WTC11 (cell line): ENCODE results near the gene EDC4. TPM values are rescaled to one million over a fixed set of nuclear protein-coding genes. Genes with fewer than 3 reads are reported as not detected.
A peak's percentile ranks its signal among the peaks of the same experiment; 100 is the strongest.

Experiments
- ATAC-seq: fragments of 200-7000 bp; cut with Tn5 transposase; 2 replicates; pipeline ENCODE4 v1.10.0; 2021; ENCODE audit warnings: mild to moderate bottlenecking, moderate library complexity
- CTCF ChIA-PET: fragments of 300-600 bp; sonication (Branson Sonifier 250); formaldehyde crosslinking; loops from one replicate; lab custom pipeline; 2021; ENCODE audit warnings: antibody characterized with exemption; lab: Charles Lee
- POLR2A ChIA-PET: fragments of 350-600 bp; sonication (Branson Sonifier 250); formaldehyde crosslinking; loops from one replicate; lab custom pipeline; 2021; ENCODE audit warnings: antibody characterized with exemption; lab: Charles Lee
- DNase-seq: peaks from one replicate; pipeline ENCODE4 v3.0.0; 2021; ENCODE audit warnings: low spot score
- H3K27ac Mint-ChIP-seq: 2 replicates; pipeline ENCODE4 v1.8.0; 2021; ENCODE audit warnings: mixed read lengths
- H3K27me3 Mint-ChIP-seq: 2 replicates; pipeline ENCODE4 v1.8.0; 2021; ENCODE audit warnings: low read depth, mild to moderate bottlenecking, moderate library complexity, mixed read lengths
- H3K36me3 Mint-ChIP-seq: 2 replicates; pipeline ENCODE4 v1.8.0; 2021; ENCODE audit warnings: mixed read lengths
- H3K4me1 Mint-ChIP-seq: 2 replicates; pipeline ENCODE4 v1.8.0; 2022; ENCODE audit warnings: mixed read lengths
- H3K4me3 Mint-ChIP-seq: 2 replicates; pipeline ENCODE4 v1.8.0; 2021; ENCODE audit warnings: mild to moderate bottlenecking, moderate library complexity, mixed read lengths
- H3K9me3 Mint-ChIP-seq: 2 replicates; pipeline ENCODE4 v1.8.0; 2021; ENCODE audit warnings: mixed read lengths
- CREB1 ChIP-seq: sonication (generic); formaldehyde crosslinking; IDR thresholded peaks from 2 replicates; pipeline ENCODE4 v1.8.0; 2023; ENCODE audit warnings: mild to moderate bottlenecking, missing genetic modification reagents
- EMX1 ChIP-seq: fragments of 250-450 bp; sonication (Bioruptor Pico); IDR thresholded peaks from 2 replicates; pipeline ENCODE4 v1.8.0; 2021; ENCODE audit warnings: mild to moderate bottlenecking
- ESRRA ChIP-seq: sonication (generic); formaldehyde crosslinking; IDR thresholded peaks from 2 replicates; pipeline ENCODE4 v1.8.1; 2022; ENCODE audit warnings: mild to moderate bottlenecking, missing genetic modification reagents, borderline replicate concordance
- ETV6 ChIP-seq: sonication (generic); formaldehyde crosslinking; IDR thresholded peaks from 2 replicates; pipeline ENCODE4 v1.8.1; 2022; ENCODE audit warnings: mild to moderate bottlenecking, missing genetic modification reagents
- FOXK1 ChIP-seq: sonication (generic); formaldehyde crosslinking; IDR thresholded peaks from 2 replicates; pipeline ENCODE4 v1.8.0; 2022; ENCODE audit warnings: mild to moderate bottlenecking, moderate library complexity, missing genetic modification reagents
- GABPB1 ChIP-seq: sonication (generic); formaldehyde crosslinking; IDR thresholded peaks from 2 replicates; pipeline ENCODE4 v1.8.1; 2023; ENCODE audit warnings: mild to moderate bottlenecking, missing genetic modification reagents
- HMGA2 ChIP-seq: fragments of 250-450 bp; sonication (Bioruptor Pico); IDR thresholded peaks from 2 replicates; pipeline ENCODE4 v1.4.0; 2021; ENCODE audit warnings: mild to moderate bottlenecking, moderate library complexity
- MXD4 ChIP-seq: fragments of 250-450 bp; sonication (Bioruptor Pico); IDR thresholded peaks from 2 replicates; pipeline ENCODE4 v1.8.0; 2021; ENCODE audit warnings: mild to moderate bottlenecking, moderate library complexity, borderline replicate concordance
- NFE2L1 ChIP-seq: sonication (generic); formaldehyde crosslinking; IDR thresholded peaks from 2 replicates; pipeline ENCODE4 v1.8.1; 2023; ENCODE audit warnings: missing genetic modification reagents
- NR3C1 ChIP-seq: sonication (generic); formaldehyde crosslinking; conservative IDR thresholded peaks from 2 replicates; pipeline ENCODE4 v1.8.1; 2023; ENCODE audit warnings: low read depth, mild to moderate bottlenecking, missing genetic modification reagents
- PRRX2 ChIP-seq: fragments of 250-450 bp; sonication (Bioruptor Pico); IDR thresholded peaks from 2 replicates; pipeline ENCODE4 v1.8.0; 2021; ENCODE audit warnings: mild to moderate bottlenecking
- RELA ChIP-seq: sonication (generic); formaldehyde crosslinking; IDR thresholded peaks from 2 replicates; pipeline ENCODE4 v1.8.1; 2022; ENCODE audit warnings: missing genetic modification reagents, mild to moderate bottlenecking, borderline replicate concordance
- SMAD3 ChIP-seq: sonication (generic); formaldehyde crosslinking; IDR thresholded peaks from 2 replicates; pipeline ENCODE4 v1.8.0; 2022; ENCODE audit warnings: missing genetic modification reagents, mild to moderate bottlenecking, borderline replicate concordance
- TCF7 ChIP-seq: sonication (generic); formaldehyde crosslinking; IDR thresholded peaks from 2 replicates; pipeline ENCODE4 v1.8.0; 2022; ENCODE audit warnings: mild to moderate bottlenecking, low read depth, missing genetic modification reagents, moderate library complexity
- ZBTB21 ChIP-seq: sonication (generic); formaldehyde crosslinking; IDR thresholded peaks from 2 replicates; pipeline ENCODE4 v1.8.1; 2023; ENCODE audit warnings: mild to moderate bottlenecking, missing genetic modification reagents, borderline replicate concordance
- ZNF232 ChIP-seq: sonication (generic); formaldehyde crosslinking; IDR thresholded peaks from 2 replicates; pipeline ENCODE4 v1.8.0; 2022; ENCODE audit warnings: mild to moderate bottlenecking, missing genetic modification reagents
- ZNF263 ChIP-seq: sonication (generic); formaldehyde crosslinking; IDR thresholded peaks from 2 replicates; pipeline ENCODE4 v1.8.1; 2022; ENCODE audit warnings: low read depth, mild to moderate bottlenecking, moderate library complexity, missing genetic modification reagents
- ZNF317 ChIP-seq: sonication (generic); formaldehyde crosslinking; IDR thresholded peaks from 2 replicates; pipeline ENCODE4 v1.8.1; 2023; ENCODE audit warnings: low read depth, mild to moderate bottlenecking, moderate library complexity, missing genetic modification reagents, borderline replicate concordance
- ZNF416 ChIP-seq: fragments of 250-450 bp; sonication (Bioruptor Pico); IDR thresholded peaks from 2 replicates; pipeline ENCODE4 v1.9.0; 2021; ENCODE audit warnings: mild to moderate bottlenecking, inconsistent platforms
- ZNF423 ChIP-seq: fragments of 250-450 bp; sonication (Bioruptor Pico); IDR thresholded peaks from 2 replicates; pipeline ENCODE4 v2.1.2; 2022; ENCODE audit warnings: mild to moderate bottlenecking, moderate library complexity
- total RNA-seq: library from RNA; stranded (reverse); gene quantifications from 3 replicates; pipeline ENCODE4 v1.2.3, GENCODE V29; 2021
- TF ChIP-seq, protein P1 (sequence below): fragments of 250-450 bp; sonication (Bioruptor Pico); IDR thresholded peaks from 2 replicates; pipeline ENCODE4 v1.9.0; 2021; ENCODE audit warnings: moderate library complexity, mild to moderate bottlenecking, inconsistent platforms, borderline replicate concordance
- TF ChIP-seq, protein P2 (sequence below): sonication (generic); formaldehyde crosslinking; IDR thresholded peaks from 2 replicates; pipeline ENCODE4 v1.8.1; 2022; ENCODE audit warnings: missing genetic modification reagents, borderline replicate concordance
- TF ChIP-seq, protein P3 (sequence below): sonication (generic); formaldehyde crosslinking; IDR thresholded peaks from 2 replicates; pipeline ENCODE4 v1.8.1; 2022; ENCODE audit warnings: mild to moderate bottlenecking, missing genetic modification reagents, moderate library complexity, borderline replicate concordance
- TF ChIP-seq, protein P4 (sequence below): sonication (generic); formaldehyde crosslinking; IDR thresholded peaks from 2 replicates; pipeline ENCODE4 v1.8.1; 2023; ENCODE audit warnings: mild to moderate bottlenecking, missing genetic modification reagents, borderline replicate concordance

Gene EDC4
- total RNA-seq, 1 experiment from 2014 or later = 83.7 TPM

DNA sequence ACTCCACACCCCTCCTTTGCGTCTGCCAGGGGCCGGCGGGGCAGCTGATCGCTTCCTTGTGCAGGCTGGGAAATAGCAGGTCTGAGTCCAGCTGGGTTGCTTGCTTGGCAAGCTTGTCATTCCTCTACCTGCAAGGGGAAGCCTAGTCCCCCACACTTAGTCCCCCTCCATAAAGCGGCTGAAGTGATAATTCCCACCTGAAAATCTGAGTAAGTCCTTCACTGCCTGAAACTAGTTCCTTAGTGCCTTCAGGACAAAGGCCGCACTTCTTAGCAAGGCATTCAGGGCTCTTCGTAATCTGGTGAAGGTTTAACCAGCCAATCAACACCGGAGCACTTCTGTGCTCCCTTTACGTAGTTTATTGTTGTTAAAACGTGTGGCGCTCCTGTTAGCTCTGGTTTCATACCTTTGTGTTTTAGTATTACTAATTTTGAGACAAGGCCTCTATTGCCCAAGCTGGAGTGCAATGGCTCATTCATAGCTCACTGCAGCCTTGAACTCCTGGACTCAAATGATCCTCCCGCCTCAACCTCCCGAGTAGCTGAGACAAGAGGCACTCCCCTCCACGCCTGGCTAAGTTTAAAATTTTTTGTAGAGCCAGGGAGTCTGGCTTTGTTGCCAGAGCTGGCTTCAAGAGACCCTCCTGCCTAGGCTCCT lies 21.0 kb downstream of the EDC4 start:
- ATAC-seq (no peak), DNase-seq (peak; percentile 53)
- no peaks in the 10 kb centered on the region for H3K27me3 Mint-ChIP-seq
- TF ChIP-seq ZNF263 (CRISPR knock-in tag) (0 out of 2 replicates have a peak, but pooled peaks have one; percentile 6), ESRRA (CRISPR knock-in tag) (no peak)
- peaks cover 15% of the 10 kb centered on the region for H3K4me1 Mint-ChIP-seq
- no peaks in the 10 kb centered on the region for H3K9me3 Mint-ChIP-seq
- ChIA-PET POLR2A (interaction anchor here (0.6 to 2.3 kb wide), 5 partner anchors 10 to 85 kb away, joined by 3 to 9 read pairs (median 4); partner anchors contain the start of gene NRN1L), CTCF (interaction anchor here (0.8 to 3.5 kb wide), 4 partner anchors 10 to 172 kb away, joined by 3 to 34 read pairs (median 4); partner anchors contain the start of genes NRN1L and NUTF2)
- no peaks in the 10 kb centered on the region for H3K36me3 Mint-ChIP-seq
- peak overlapping the region; percentile 99 for H3K27ac Mint-ChIP-seq
- H3K4me3 Mint-ChIP-seq = peak overlapping the region; percentile 97

DNA sequence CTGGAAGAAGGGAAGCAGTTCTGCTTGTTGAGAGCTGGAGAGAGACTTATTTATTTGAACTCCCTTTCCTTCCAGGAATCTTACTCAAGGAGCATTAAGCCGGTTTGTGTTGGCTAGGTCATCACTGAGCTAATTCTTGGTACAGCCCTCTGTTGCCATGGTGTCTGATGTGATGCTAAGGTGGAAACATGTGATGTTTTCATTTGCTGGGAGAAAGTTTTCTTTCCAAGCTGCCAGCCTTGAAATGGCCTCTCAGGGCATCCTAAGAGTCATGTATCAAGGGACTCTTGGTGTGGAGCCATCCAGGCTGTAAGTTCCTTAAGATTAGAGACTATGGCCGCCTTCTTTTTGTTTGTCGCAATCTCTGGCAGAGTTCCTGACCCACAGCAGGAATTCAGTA lies 24.4 kb downstream of the EDC4 start:
- peak overlapping the region; percentile 52; the same call in 1 of the 2 replicates for H3K27ac Mint-ChIP-seq
- POLR2A ChIA-PET = interaction anchor here (0.6 kb wide), 1 partner anchor 215 kb away, joined by 5 read pairs; no protein-coding TSS in a partner anchor

DNA sequence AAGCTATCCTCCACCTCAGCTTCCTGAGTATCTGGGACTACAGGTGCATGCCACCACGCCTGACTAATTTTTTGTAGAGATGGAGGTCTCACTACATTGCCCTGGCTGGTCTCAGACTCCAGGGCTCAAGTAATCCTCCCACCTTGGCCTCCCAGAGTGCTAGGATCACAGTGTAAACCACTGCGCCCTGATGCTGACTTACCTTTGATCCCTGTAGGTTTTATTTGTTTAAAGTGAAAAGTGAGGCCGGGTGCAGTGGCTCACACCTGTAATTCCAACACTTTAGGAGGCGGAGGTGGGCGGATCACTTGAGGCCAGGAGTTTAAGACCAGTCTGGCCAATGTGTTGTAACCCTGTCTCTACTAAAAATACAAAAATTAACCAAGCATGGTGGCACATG lies 28.9 kb downstream of the EDC4 start:
- DNase-seq = no peak
- peaks cover 8% of the 10 kb centered on the region for H3K36me3 Mint-ChIP-seq
- H3K4me1 Mint-ChIP-seq = no peaks in the 10 kb centered on the region
- CTCF ChIA-PET = interaction anchor here (0.6 kb wide), 1 partner anchor 326 kb away, joined by 3 read pairs; no protein-coding TSS in a partner anchor
- POLR2A ChIA-PET = no interaction called here
- H3K27me3 Mint-ChIP-seq = no peaks in the 10 kb centered on the region
- H3K27ac Mint-ChIP-seq = no peak overlapping the region
- no peak overlapping the region for H3K4me3 Mint-ChIP-seq
- TF ChIP-seq, protein P1, sequence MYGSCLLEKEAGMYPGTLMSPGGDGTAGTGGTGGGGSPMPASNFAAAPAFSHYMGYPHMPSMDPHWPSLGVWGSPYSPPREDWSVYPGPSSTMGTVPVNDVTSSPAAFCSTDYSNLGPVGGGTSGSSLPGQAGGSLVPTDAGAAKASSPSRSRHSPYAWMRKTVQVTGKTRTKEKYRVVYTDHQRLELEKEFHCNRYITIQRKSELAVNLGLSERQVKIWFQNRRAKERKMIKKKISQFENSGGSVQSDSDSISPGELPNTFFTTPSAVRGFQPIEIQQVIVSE = no peak
- TF ChIP-seq EMX1 (CRISPR knock-in tag) (no peak), ZNF423 (CRISPR knock-in tag) (no peak), TCF7 (CRISPR knock-in tag) (no peak), ZNF416 (no peak), MXD4 (no peak)
- TF ChIP-seq, protein P2, sequence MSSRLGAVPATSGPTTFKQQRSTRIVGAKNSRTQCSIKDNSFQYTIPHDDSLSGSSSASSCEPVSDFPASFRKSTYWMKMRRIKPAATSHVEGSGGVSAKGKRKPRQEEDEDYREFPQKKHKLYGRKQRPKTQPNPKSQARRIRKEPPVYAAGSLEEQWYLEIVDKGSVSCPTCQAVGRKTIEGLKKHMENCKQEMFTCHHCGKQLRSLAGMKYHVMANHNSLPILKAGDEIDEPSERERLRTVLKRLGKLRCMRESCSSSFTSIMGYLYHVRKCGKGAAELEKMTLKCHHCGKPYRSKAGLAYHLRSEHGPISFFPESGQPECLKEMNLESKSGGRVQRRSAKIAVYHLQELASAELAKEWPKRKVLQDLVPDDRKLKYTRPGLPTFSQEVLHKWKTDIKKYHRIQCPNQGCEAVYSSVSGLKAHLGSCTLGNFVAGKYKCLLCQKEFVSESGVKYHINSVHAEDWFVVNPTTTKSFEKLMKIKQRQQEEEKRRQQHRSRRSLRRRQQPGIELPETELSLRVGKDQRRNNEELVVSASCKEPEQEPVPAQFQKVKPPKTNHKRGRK (CRISPR knock-in tag) = no peak
- no peaks in the 10 kb centered on the region for H3K9me3 Mint-ChIP-seq
- ATAC-seq = no peak

More for the DNA sequence above, 24.4 kb downstream of the EDC4 start:
- H3K27me3 Mint-ChIP-seq = no peaks in the 10 kb centered on the region
- H3K36me3 Mint-ChIP-seq = no peaks in the 10 kb centered on the region
- ATAC-seq (no peak), DNase-seq (no peak)
- H3K4me1 Mint-ChIP-seq = peaks cover 14% of the 10 kb centered on the region
- no peak overlapping the region for H3K4me3 Mint-ChIP-seq
- TF ChIP-seq FOXK1 (CRISPR knock-in tag) (no peak), ESRRA (CRISPR knock-in tag) (no peak), SMAD3 (no peak), ZNF263 (CRISPR knock-in tag) (no peak), RELA (CRISPR knock-in tag) (no peak), NFE2L1 (CRISPR knock-in tag) (no peak), HMGA2 (CRISPR knock-in tag) (no peak), ZNF232 (CRISPR knock-in tag) (no peak), CREB1 (CRISPR knock-in tag) (no peak), GABPB1 (CRISPR knock-in tag) (no peak), TCF7 (CRISPR knock-in tag) (no peak), MXD4 (no peak), ETV6 (CRISPR knock-in tag) (no peak), PRRX2 (CRISPR knock-in tag) (no peak), ZBTB21 (CRISPR knock-in tag) (no peak), ZNF317 (CRISPR knock-in tag) (no peak), NR3C1 (CRISPR knock-in tag) (no peak)
- TF ChIP-seq, protein P3, sequence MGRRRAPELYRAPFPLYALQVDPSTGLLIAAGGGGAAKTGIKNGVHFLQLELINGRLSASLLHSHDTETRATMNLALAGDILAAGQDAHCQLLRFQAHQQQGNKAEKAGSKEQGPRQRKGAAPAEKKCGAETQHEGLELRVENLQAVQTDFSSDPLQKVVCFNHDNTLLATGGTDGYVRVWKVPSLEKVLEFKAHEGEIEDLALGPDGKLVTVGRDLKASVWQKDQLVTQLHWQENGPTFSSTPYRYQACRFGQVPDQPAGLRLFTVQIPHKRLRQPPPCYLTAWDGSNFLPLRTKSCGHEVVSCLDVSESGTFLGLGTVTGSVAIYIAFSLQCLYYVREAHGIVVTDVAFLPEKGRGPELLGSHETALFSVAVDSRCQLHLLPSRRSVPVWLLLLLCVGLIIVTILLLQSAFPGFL (CRISPR knock-in tag) = no peak
- TF ChIP-seq, protein P4, sequence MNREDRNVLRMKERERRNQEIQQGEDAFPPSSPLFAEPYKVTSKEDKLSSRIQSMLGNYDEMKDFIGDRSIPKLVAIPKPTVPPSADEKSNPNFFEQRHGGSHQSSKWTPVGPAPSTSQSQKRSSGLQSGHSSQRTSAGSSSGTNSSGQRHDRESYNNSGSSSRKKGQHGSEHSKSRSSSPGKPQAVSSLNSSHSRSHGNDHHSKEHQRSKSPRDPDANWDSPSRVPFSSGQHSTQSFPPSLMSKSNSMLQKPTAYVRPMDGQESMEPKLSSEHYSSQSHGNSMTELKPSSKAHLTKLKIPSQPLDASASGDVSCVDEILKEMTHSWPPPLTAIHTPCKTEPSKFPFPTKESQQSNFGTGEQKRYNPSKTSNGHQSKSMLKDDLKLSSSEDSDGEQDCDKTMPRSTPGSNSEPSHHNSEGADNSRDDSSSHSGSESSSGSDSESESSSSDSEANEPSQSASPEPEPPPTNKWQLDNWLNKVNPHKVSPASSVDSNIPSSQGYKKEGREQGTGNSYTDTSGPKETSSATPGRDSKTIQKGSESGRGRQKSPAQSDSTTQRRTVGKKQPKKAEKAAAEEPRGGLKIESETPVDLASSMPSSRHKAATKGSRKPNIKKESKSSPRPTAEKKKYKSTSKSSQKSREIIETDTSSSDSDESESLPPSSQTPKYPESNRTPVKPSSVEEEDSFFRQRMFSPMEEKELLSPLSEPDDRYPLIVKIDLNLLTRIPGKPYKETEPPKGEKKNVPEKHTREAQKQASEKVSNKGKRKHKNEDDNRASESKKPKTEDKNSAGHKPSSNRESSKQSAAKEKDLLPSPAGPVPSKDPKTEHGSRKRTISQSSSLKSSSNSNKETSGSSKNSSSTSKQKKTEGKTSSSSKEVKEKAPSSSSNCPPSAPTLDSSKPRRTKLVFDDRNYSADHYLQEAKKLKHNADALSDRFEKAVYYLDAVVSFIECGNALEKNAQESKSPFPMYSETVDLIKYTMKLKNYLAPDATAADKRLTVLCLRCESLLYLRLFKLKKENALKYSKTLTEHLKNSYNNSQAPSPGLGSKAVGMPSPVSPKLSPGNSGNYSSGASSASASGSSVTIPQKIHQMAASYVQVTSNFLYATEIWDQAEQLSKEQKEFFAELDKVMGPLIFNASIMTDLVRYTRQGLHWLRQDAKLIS (CRISPR knock-in tag) = no peak
- TF ChIP-seq, protein P1 = no peak
- CTCF ChIA-PET = interaction anchor here (1.4 to 3.2 kb wide), 4 partner anchors 13 to 234 kb away, joined by 3 to 15 read pairs (median 6); partner anchors contain the start of gene NRN1L
- H3K9me3 Mint-ChIP-seq = no peaks in the 10 kb centered on the region
